Adrenal gland (tissue), 5 donors: ENCODE data around the gene NAALADL2.

Experiments
- POLR2A ChIP-seq, 2 donors: fragments of 450-650 bp; IDR thresholded peaks; one replicate each; pipeline ENCODE4 v1.6.1; 2017; ENCODE audit warnings: antibody characterized with exemption in 2 of 2, mild to moderate bottlenecking in 2 of 2, moderate library complexity in 1 of 2
- TF ChIP-seq, protein P1 (sequence below), 6 experiments: fragments of 450-650 bp in 4 of 6; fragments of 200-600 bp in 2 of 6; sonication (generic) in 1 of 6; IDR thresholded peaks; 1 replicate in 5 of 6; 2 replicates in 1 of 6; pipeline versions ENCODE4 v1.5.1 to v1.8.0; 2016 to 2021; ENCODE audit warnings: antibody characterized with exemption in 6 of 6, mild to moderate bottlenecking in 2 of 6, moderate library complexity in 1 of 6
- donor health status: DM: no; HTN: no; CAD: no.

DNA sequence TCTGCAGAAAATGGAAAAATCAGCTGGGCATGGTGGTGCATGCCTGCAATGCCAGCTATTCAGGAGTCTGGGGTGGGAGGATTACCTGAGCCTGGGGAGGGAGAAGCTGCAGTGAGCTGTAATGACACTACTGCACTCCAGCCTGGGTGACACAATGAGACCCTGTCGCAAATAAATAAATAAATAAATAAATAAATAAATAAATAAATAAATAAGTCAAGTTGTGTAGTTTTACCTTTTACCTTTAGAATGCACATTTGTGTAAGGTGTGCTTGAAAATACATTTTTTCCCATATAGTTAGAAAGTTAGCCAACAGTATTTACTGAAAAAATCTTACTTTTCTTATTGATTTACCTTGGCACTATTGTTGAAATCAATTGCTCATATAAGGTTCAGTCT, 515.6 kb downstream of the NAALADL2 start:
- TF ChIP-seq, protein P1, sequence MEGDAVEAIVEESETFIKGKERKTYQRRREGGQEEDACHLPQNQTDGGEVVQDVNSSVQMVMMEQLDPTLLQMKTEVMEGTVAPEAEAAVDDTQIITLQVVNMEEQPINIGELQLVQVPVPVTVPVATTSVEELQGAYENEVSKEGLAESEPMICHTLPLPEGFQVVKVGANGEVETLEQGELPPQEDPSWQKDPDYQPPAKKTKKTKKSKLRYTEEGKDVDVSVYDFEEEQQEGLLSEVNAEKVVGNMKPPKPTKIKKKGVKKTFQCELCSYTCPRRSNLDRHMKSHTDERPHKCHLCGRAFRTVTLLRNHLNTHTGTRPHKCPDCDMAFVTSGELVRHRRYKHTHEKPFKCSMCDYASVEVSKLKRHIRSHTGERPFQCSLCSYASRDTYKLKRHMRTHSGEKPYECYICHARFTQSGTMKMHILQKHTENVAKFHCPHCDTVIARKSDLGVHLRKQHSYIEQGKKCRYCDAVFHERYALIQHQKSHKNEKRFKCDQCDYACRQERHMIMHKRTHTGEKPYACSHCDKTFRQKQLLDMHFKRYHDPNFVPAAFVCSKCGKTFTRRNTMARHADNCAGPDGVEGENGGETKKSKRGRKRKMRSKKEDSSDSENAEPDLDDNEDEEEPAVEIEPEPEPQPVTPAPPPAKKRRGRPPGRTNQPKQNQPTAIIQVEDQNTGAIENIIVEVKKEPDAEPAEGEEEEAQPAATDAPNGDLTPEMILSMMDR (IDR thresholded peaks at IDR 0.05), result no peak
- no peak for TF ChIP-seq POLR2A (IDR thresholded peaks at IDR 0.05)
